MCF 10A (cell line): Measurements from ENCODE around the gene CTNNA2. TPM values are rescaled to one million over a fixed set of nuclear protein-coding genes. Genes with fewer than 3 reads are reported as not detected.

Source experiments
- BruUV-seq: library from RNA; stranded (reverse); fragments of 400-500 nt; replicated peaks from 2 replicates; lab custom pipeline; 2021; lab: Mats Ljungman, UMichigan
- CTCF ChIA-PET: fragments of 300-600 bp; sonication (Branson Sonifier 250); formaldehyde crosslinking; extraction: SDS; loops from one replicate; lab custom pipeline; 2021; ENCODE audit warnings: antibody characterized with exemption, inconsistent platforms; lab: Yijun Ruan, JAX
- POLR2A ChIA-PET: fragments of 300-600, 350-650 bp; sonication (Branson Sonifier 250); formaldehyde crosslinking; extraction: SDS; loops from one replicate; lab custom pipeline; 2020; ENCODE audit warnings: antibody characterized with exemption, inconsistent platforms; lab: Yijun Ruan, JAX
- DNase-seq: peaks from one replicate; pipeline ENCODE4 v3.0.0-alpha.2; 2018; ENCODE audit not compliant: unreplicated experiment
- H3K27ac Mint-ChIP-seq: one replicate; pipeline ENCODE4 v1.8.0; 2022; ENCODE audit warnings: mild to moderate bottlenecking, low read depth, mixed read lengths; ENCODE audit not compliant: unreplicated experiment
- H3K27me3 Mint-ChIP-seq: one replicate; pipeline ENCODE4 v1.8.0; 2022; ENCODE audit warnings: mixed read lengths; ENCODE audit not compliant: insufficient read depth, unreplicated experiment
- H3K36me3 Mint-ChIP-seq: one replicate; pipeline ENCODE4 v1.8.0; 2022; ENCODE audit warnings: mild to moderate bottlenecking, moderate library complexity, mixed read lengths; ENCODE audit not compliant: insufficient read depth, unreplicated experiment
- H3K4me1 Mint-ChIP-seq: one replicate; pipeline ENCODE4 v1.8.0; 2022; ENCODE audit warnings: mixed read lengths; ENCODE audit not compliant: insufficient read depth, unreplicated experiment
- H3K4me3 Mint-ChIP-seq: one replicate; pipeline ENCODE4 v1.8.0; 2022; ENCODE audit warnings: mild to moderate bottlenecking, moderate library complexity, mixed read lengths; ENCODE audit not compliant: unreplicated experiment
- H3K9me3 Mint-ChIP-seq: one replicate; pipeline ENCODE4 v1.8.0; 2022; ENCODE audit warnings: mixed read lengths; ENCODE audit not compliant: unreplicated experiment
- CTCF ChIP-seq: fragments of 200-600 bp; IDR thresholded peaks from one replicate; pipeline ENCODE4 v1.8.0; 2022; ENCODE audit warnings: antibody characterized with exemption, mild to moderate bottlenecking; ENCODE audit not compliant: unreplicated experiment
- intact Hi-C: fragments of 100-400 bp; cut with micrococcal nuclease; formaldehyde crosslinking; loops from 2 replicates; pipeline ENCODE4 v1.14.1; 2022
- total RNA-seq: library from RNA; stranded (reverse); gene quantifications from 2 replicates; pipeline ENCODE4 v1.2.3, GENCODE V29; 2022

The CTNNA2 gene
- total RNA-seq, 1 experiment from 2014 or later, result not detected

GRCh38 chr2:79964966-79965365 lies 452.1 kb downstream of the CTNNA2 start:
- H3K9me3 Mint-ChIP-seq, result no peaks in the 10 kb centered on the region
- CTCF ChIA-PET, result no interaction called here
- POLR2A ChIA-PET, result interaction anchor here (1.4 kb wide), 1 partner anchor 10 kb away, joined by 4 read pairs; no protein-coding TSS in a partner anchor
- intact Hi-C loops, result no loop called here
- no peak overlapping the region for H3K27ac Mint-ChIP-seq
- no peak for TF ChIP-seq CTCF
- H3K36me3 Mint-ChIP-seq, result no peaks in the 10 kb centered on the region
- no peak for DNase-seq
- H3K27me3 Mint-ChIP-seq, result no peaks in the 10 kb centered on the region
- H3K4me1 Mint-ChIP-seq, result no peaks in the 10 kb centered on the region
- H3K4me3 Mint-ChIP-seq, result no peak overlapping the region
- BruUV-seq, result no TSS peak

GRCh38 chr2:79966369-79966768 lies 453.5 kb downstream of the CTNNA2 start:
- Mint-ChIP-seq H3K27ac (no peak overlapping the region), H3K27me3 (no peaks in the 10 kb centered on the region), H3K4me1 (no peaks in the 10 kb centered on the region), H3K9me3 (no peaks in the 10 kb centered on the region), H3K4me3 (no peak overlapping the region), H3K36me3 (no peaks in the 10 kb centered on the region)
- TF ChIP-seq CTCF, result no peak
- BruUV-seq, result no TSS peak
- DNase-seq, result no peak
- POLR2A ChIA-PET, result no interaction called here
- CTCF ChIA-PET, result no interaction called here
- intact Hi-C loops, result no loop called here

GRCh38 chr2:79966882-79967281 lies 454.0 kb downstream of the CTNNA2 start:
- no TSS peak for BruUV-seq
- H3K4me3 Mint-ChIP-seq, result no peak overlapping the region
- ChIA-PET POLR2A (no interaction called here), CTCF (no interaction called here)
- H3K4me1 Mint-ChIP-seq, result no peaks in the 10 kb centered on the region
- no peak overlapping the region for H3K27ac Mint-ChIP-seq
- intact Hi-C loops, result no loop called here
- TF ChIP-seq CTCF, result no peak
- H3K9me3 Mint-ChIP-seq, result no peaks in the 10 kb centered on the region
- no peaks in the 10 kb centered on the region for H3K36me3 Mint-ChIP-seq
- no peaks in the 10 kb centered on the region for H3K27me3 Mint-ChIP-seq
- no peak for DNase-seq

GRCh38 chr2:79971807-79972206 lies 459.0 kb downstream of the CTNNA2 start:
- no peak for DNase-seq
- no peaks in the 10 kb centered on the region for H3K9me3 Mint-ChIP-seq
- no peaks in the 10 kb centered on the region for H3K36me3 Mint-ChIP-seq
- POLR2A ChIA-PET, result no interaction called here
- CTCF ChIA-PET, result no interaction called here
- no peak overlapping the region for H3K4me3 Mint-ChIP-seq
- TF ChIP-seq CTCF, result no peak
- H3K27ac Mint-ChIP-seq, result no peak overlapping the region
- intact Hi-C loops, result no loop called here
- H3K27me3 Mint-ChIP-seq, result no peaks in the 10 kb centered on the region
- no TSS peak for BruUV-seq
- no peaks in the 10 kb centered on the region for H3K4me1 Mint-ChIP-seq
